Progenitor cell of endocrine pancreas (in vitro differentiated cells): ENCODE results near the gene YWHAH. TPM values are rescaled to one million over a fixed set of nuclear protein-coding genes. Genes with fewer than 3 reads are reported as not detected.
A peak's percentile ranks its signal among the peaks of the same experiment; 100 is the strongest.

Source experiments
- DNase-seq: peaks from one replicate; pipeline ENCODE4 v3.0.0; 2021; ENCODE audit warnings: low spot score; ENCODE audit not compliant: unreplicated experiment
- H3K27ac Mint-ChIP-seq: 2 replicates; pipeline ENCODE4 v1.8.0; 2021; ENCODE audit warnings: mild to moderate bottlenecking, moderate library complexity, mixed read lengths
- H3K27me3 Mint-ChIP-seq: 2 replicates; pipeline ENCODE4 v1.8.0; 2021; ENCODE audit warnings: mixed read lengths
- H3K36me3 Mint-ChIP-seq: 2 replicates; pipeline ENCODE4 v1.8.0; 2022; ENCODE audit warnings: mixed read lengths; ENCODE audit not compliant: insufficient read depth
- H3K4me1 Mint-ChIP-seq: 2 replicates; pipeline ENCODE4 v1.8.0; 2021; ENCODE audit warnings: low read depth, mixed read lengths
- H3K4me3 Mint-ChIP-seq: 2 replicates; pipeline ENCODE4 v1.8.0; 2021; ENCODE audit warnings: low read depth, mild to moderate bottlenecking, moderate library complexity, mixed read lengths
- H3K9me3 Mint-ChIP-seq: 2 replicates; pipeline ENCODE4 v1.8.0; 2021; ENCODE audit warnings: low read depth, mixed read lengths
- total RNA-seq: library from RNA; stranded (reverse); gene quantifications from 2 replicates; pipeline ENCODE4 v1.2.1, GENCODE V29; 2021
- TF ChIP-seq, protein P1 (sequence below): fragments of 200-600 bp; sonication (generic); IDR thresholded peaks from one replicate; pipeline ENCODE4 v1.5.0; 2021; ENCODE audit warnings: antibody characterized with exemption, mild to moderate bottlenecking; ENCODE audit not compliant: unreplicated experiment

Gene YWHAH
- total RNA-seq, 1 donor from 2014 or later = 111 TPM

DNA sequence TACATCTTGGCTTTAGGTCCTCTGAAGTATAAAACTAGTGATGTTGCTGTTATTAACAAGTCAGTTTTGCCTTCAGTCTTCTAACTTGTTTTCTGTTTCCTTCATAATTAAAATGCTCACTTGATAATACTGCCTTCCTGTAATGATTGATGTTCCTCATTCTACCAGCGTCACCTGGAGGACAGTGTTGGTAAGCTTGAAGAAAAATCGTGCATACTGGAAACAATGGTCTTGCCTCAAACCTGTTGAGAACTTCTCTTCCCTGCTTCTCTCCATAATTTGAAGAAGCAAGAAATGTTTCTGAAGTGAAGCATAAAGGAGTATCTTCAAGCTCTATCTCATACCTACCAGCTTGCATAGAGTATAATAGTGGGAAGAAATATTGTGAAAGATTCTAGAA is 3.0 kb downstream of the YWHAH start:
- H3K27ac Mint-ChIP-seq = peak overlapping the region; percentile 89

DNA sequence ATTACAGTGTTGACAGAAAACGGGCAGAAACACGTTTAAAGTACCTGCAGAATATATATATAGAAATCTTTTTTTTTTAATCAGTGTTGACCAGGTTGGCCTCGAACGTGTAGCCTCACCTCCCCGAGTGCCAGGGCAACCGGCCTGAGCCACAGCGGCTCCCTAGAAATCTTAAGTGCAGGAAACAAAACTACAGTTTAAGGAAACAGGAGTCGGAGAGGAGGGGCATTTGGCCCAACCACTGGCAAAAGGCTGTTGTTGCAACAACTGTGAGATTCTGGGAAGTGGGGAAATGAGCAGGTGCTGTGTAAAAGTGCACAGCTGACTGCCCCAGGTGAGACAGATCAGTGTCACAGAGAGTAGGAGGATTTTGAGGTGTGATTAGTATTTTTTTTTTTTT is 3.7 kb downstream of the YWHAH start:
- H3K36me3 Mint-ChIP-seq = peaks cover 17% of the 10 kb centered on the region
- no peak overlapping the region for H3K4me3 Mint-ChIP-seq
- peaks cover 15% of the 10 kb centered on the region for H3K4me1 Mint-ChIP-seq
- H3K27ac Mint-ChIP-seq = peak overlapping the region; percentile 79
- H3K27me3 Mint-ChIP-seq = no peaks in the 10 kb centered on the region
- TF ChIP-seq, protein P1, sequence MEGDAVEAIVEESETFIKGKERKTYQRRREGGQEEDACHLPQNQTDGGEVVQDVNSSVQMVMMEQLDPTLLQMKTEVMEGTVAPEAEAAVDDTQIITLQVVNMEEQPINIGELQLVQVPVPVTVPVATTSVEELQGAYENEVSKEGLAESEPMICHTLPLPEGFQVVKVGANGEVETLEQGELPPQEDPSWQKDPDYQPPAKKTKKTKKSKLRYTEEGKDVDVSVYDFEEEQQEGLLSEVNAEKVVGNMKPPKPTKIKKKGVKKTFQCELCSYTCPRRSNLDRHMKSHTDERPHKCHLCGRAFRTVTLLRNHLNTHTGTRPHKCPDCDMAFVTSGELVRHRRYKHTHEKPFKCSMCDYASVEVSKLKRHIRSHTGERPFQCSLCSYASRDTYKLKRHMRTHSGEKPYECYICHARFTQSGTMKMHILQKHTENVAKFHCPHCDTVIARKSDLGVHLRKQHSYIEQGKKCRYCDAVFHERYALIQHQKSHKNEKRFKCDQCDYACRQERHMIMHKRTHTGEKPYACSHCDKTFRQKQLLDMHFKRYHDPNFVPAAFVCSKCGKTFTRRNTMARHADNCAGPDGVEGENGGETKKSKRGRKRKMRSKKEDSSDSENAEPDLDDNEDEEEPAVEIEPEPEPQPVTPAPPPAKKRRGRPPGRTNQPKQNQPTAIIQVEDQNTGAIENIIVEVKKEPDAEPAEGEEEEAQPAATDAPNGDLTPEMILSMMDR = no peak
- no peak for DNase-seq
- H3K9me3 Mint-ChIP-seq = no peaks in the 10 kb centered on the region

More for the DNA sequence above, 3.0 kb downstream of the YWHAH start:
- peaks cover 15% of the 10 kb centered on the region for H3K4me1 Mint-ChIP-seq
- H3K27me3 Mint-ChIP-seq = peaks cover under 1% of the 10 kb centered on the region
- no peak for DNase-seq
- peak overlapping the region; percentile 49 for H3K4me3 Mint-ChIP-seq
- TF ChIP-seq, protein P1 = peak; percentile 37
- no peaks in the 10 kb centered on the region for H3K9me3 Mint-ChIP-seq
- H3K36me3 Mint-ChIP-seq = peaks cover 17% of the 10 kb centered on the region

DNA sequence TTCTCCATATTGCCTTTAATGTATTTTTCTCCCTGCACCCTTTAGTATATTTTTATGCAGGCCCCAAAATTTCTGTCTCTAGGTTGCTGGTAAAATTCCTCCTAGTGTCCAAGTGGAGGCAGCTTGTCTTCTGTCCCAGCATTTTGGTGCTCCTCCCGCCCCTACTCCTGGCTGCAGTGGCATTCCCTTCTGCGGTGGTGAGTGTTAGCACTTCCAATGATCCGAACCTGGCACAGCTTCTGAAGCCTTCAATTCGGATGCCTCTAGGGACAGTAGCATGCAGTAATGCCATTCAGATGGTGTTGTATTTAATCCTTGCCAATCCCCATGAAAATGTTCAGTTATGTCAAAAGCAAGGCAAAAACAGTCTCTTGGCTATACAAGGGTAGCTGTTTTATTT is 5.9 kb downstream of the YWHAH start:
- Mint-ChIP-seq H3K4me3 (no peak overlapping the region), H3K27ac (no peak overlapping the region), H3K36me3 (peaks cover 20% of the 10 kb centered on the region), H3K4me1 (peaks cover 25% of the 10 kb centered on the region), H3K27me3 (no peaks in the 10 kb centered on the region), H3K9me3 (no peaks in the 10 kb centered on the region)
- no peak for DNase-seq
- TF ChIP-seq, protein P1 = no peak

DNA sequence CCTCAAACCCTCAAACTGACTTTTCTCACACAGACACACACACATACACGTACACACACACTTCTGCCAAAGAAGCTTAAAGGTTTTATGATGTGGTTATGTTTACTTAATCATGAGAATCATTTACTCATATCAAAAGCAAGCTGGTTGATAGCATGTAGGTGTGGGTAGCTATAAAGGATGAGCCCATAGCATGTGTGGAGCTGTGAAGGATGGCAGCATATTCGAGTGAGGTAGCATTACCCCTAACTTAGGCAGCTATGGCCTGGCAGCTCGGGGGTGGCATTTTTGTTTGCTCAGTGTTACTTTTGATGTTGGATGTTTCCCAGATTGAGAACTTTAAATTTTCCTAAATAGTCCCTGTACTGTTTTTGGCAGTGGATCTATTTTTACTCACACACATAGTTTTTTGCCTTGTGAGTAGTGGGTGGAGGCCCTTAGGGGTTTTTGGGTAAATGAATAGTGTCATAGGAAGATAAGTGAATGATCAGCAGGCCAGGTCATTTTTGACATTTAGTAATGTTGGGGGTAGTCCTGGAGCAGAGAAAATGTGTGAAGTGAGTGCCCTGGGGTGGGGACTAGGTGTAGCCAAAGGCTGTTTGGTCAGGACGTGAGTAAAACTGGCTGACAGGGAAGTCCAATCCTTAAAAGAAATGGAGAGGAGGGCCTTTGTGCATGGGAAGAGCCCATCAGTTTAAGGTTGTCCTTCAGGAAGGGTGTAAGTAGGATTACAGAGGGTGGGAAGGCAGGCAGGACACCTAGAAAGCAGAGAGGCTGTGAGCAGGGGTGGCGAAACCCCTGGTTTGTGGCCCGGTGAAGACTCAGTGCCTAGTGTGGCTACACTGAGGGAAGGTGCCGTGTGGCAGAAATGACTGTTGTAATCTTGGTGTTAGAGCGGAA is 7.1 kb downstream of the YWHAH start:
- no peak overlapping the region for H3K4me3 Mint-ChIP-seq
- H3K36me3 Mint-ChIP-seq = peaks cover 25% of the 10 kb centered on the region
- TF ChIP-seq, protein P1 = no peak
- H3K27ac Mint-ChIP-seq = peak overlapping the region; percentile 81
- peaks cover 25% of the 10 kb centered on the region for H3K4me1 Mint-ChIP-seq
- H3K9me3 Mint-ChIP-seq = no peaks in the 10 kb centered on the region
- DNase-seq = no peak
- no peaks in the 10 kb centered on the region for H3K27me3 Mint-ChIP-seq

DNA sequence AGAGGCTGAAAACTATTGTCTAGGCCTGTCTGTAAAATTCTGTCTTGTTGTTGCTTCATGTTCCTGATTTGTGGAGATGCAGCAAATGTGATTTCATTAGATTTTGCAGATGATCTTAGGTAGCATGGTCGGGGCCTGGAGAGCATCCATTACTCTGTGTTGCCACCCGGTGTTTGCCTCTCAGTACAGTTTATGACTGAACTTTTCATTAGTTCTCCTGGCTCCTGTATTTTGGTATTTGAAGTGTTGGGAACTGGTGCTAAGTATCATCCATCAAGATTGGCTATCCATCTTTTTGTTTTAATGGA is 7.7 kb downstream of the YWHAH start:
- H3K36me3 Mint-ChIP-seq = peaks cover 30% of the 10 kb centered on the region
- TF ChIP-seq, protein P1 = no peak
- H3K27ac Mint-ChIP-seq = peak overlapping the region; percentile 0
- no peaks in the 10 kb centered on the region for H3K27me3 Mint-ChIP-seq
- no peak overlapping the region for H3K4me3 Mint-ChIP-seq
- peaks cover 23% of the 10 kb centered on the region for H3K4me1 Mint-ChIP-seq
- H3K9me3 Mint-ChIP-seq = no peaks in the 10 kb centered on the region
- DNase-seq = no peak
